K562 (cell line): ENCODE data around the gene CTIF. TPM values are rescaled to one million over a fixed set of nuclear protein-coding genes. Genes with fewer than 3 reads are reported as not detected.

Experiments
- ATAC-seq: fragments of 200-7000 bp; cut with Tn5 transposase; 3 replicates; pipeline ENCODE4 v1.9.1; 2020; ENCODE audit warnings: moderate library complexity
- BruUV-seq: library from RNA; stranded (reverse); fragments of 400-500 nt; replicated peaks from 2 replicates; lab custom pipeline; 2021; lab: Mats Ljungman, UMichigan
- CTCF ChIA-PET: fragments of 300-600 bp; formaldehyde crosslinking; extraction: SDS; loops from one replicate; lab custom pipeline; 2021; ENCODE audit warnings: low intra/inter-chr PET ratio; lab: Yijun Ruan, JAX
- POLR2A ChIA-PET: fragments of 300-600, 350-650 bp; sonication (Branson Sonifier 250); formaldehyde crosslinking; extraction: SDS; loops from one replicate; lab custom pipeline; 2021; ENCODE audit warnings: antibody characterized with exemption, inconsistent platforms; lab: Yijun Ruan, JAX
- DNase-seq, 4 experiments: peaks; one replicate each; pipeline versions ENCODE4 v3.0.0 to v3.0.0-alpha.2; 2011 to 2018; ENCODE audit warnings: low spot score in 3 of 4, mixed read lengths in 3 of 4; ENCODE audit errors: extremely low read depth in 1 of 4
- FAIRE-seq: peaks from 2 replicates; lab custom pipeline; 2011; peaks lifted over from hg19 to GRCh38; lab: Jason Lieb, UNC
- H2AFZ ChIP-seq: 2 replicates; pipeline ENCODE4 v1.6.0; 2011; ENCODE audit warnings: low read depth, low read length, control low read depth, inconsistent platforms
- H3K27ac ChIP-seq: fragments of 200-600 bp; 3 replicates; pipeline ENCODE4 v1.8.0; 2011; ENCODE audit warnings: low read depth, mild to moderate bottlenecking, control low read depth, inconsistent platforms, low read length, moderate library complexity, mixed read lengths; ENCODE audit errors: extremely low read depth
- H3K27me3 ChIP-seq, 2 experiments: fragments of 300-600 bp in 1 of 2; 2 replicates in 1 of 2; 3 replicates in 1 of 2; pipeline versions ENCODE4 v1.6.0 to v1.8.0; 2011; ENCODE audit warnings: inconsistent platforms in 2 of 2, low read length in 2 of 2, mild to moderate bottlenecking in 1 of 2, mixed read lengths in 1 of 2, moderate library complexity in 1 of 2; ENCODE audit not compliant: control insufficient read depth in 2 of 2, insufficient read depth in 2 of 2
- H3K36me3 ChIP-seq: fragments of 300-600 bp; 3 replicates; pipeline ENCODE4 v1.8.0; 2011; ENCODE audit warnings: mild to moderate bottlenecking, low read length, inconsistent platforms; ENCODE audit not compliant: control insufficient read depth, insufficient read depth
- H3K4me1 ChIP-seq, 2 experiments: fragments of 200-600 bp in 1 of 2; replicated peaks in 1 of 2; 2 replicates in 1 of 2; 3 replicates in 1 of 2; pipeline versions ENCODE4 v1.5.1 to v1.8.0; 2011; ENCODE audit warnings: inconsistent platforms in 2 of 2, low read length in 2 of 2, mild to moderate bottlenecking in 1 of 2, mixed read lengths in 1 of 2, moderate library complexity in 1 of 2; ENCODE audit not compliant: control insufficient read depth in 2 of 2, insufficient read depth in 2 of 2
- H3K4me2 ChIP-seq: 2 replicates; pipeline ENCODE4 v1.6.1; 2011; ENCODE audit warnings: low read length, control low read depth, inconsistent platforms, mixed read lengths; ENCODE audit not compliant: insufficient read depth
- H3K4me3 ChIP-seq: fragments of 200-600 bp; sonication (generic), shearing (Covaris generic); 2 replicates; pipeline ENCODE4 v1.5.1; 2016; ENCODE audit warnings: control low read depth, inconsistent platforms
- H3K79me2 ChIP-seq: fragments of 200-600 bp; 3 replicates; pipeline ENCODE4 v1.8.0; 2011; ENCODE audit warnings: low read length, inconsistent platforms; ENCODE audit not compliant: control insufficient read depth, insufficient read depth
- H3K9ac ChIP-seq, 2 experiments: 2 replicates each; pipeline versions ENCODE4 v1.6.0 to v1.6.1; 2011; ENCODE audit warnings: low read depth in 2 of 2, low read length in 2 of 2, control low read depth in 1 of 2, inconsistent platforms in 1 of 2, mild to moderate bottlenecking in 1 of 2, mixed read lengths in 1 of 2; ENCODE audit not compliant: insufficient read depth in 1 of 2
- H3K9me1 ChIP-seq: one replicate; pipeline ENCODE4 v1.6.0; 2011; ENCODE audit warnings: inconsistent platforms, mild to moderate bottlenecking, low read length, moderate library complexity; ENCODE audit not compliant: control insufficient read depth, insufficient read depth
- H3K9me3 ChIP-seq: replicated peaks from 2 replicates; pipeline ENCODE4 v1.5.1; 2011; ENCODE audit warnings: low read depth, low read length, inconsistent platforms; ENCODE audit not compliant: control insufficient read depth, insufficient read depth
- H4K20me1 ChIP-seq: replicated peaks from 2 replicates; pipeline ENCODE4 v1.6.1; 2011; ENCODE audit warnings: low read length, inconsistent platforms, mixed read lengths; ENCODE audit not compliant: control insufficient read depth, insufficient read depth
- ATF6 ChIP-seq: sonication (generic); formaldehyde crosslinking; IDR thresholded peaks from 2 replicates; pipeline ENCODE4 v1.4.0; 2020; ENCODE audit warnings: mild to moderate bottlenecking, missing genetic modification reagents
- EP300 ChIP-seq: IDR thresholded peaks from 2 replicates; pipeline ENCODE4 v1.6.1; 2012; ENCODE audit warnings: low read length, improper control_type of control experiment
- HNRNPL ChIP-seq: fragments of 200-400 bp; formaldehyde crosslinking; IDR thresholded peaks from 2 replicates; pipeline ENCODE4 v1.6.1; 2017; ENCODE audit warnings: low read depth, mild to moderate bottlenecking, low read length
- HSF4 ChIP-seq: fragments of 250-450 bp; sonication (Bioruptor Pico); IDR thresholded peaks from 2 replicates; pipeline ENCODE4 v2.1.2; 2022; ENCODE audit warnings: mild to moderate bottlenecking, moderate library complexity, borderline replicate concordance
- KAT8 ChIP-seq: fragments of 450-650 bp; IDR thresholded peaks from 2 replicates; pipeline ENCODE4 v1.6.1; 2016; ENCODE audit warnings: low read depth, mild to moderate bottlenecking
- PTRF ChIP-seq: fragments of 450-650 bp; IDR thresholded peaks from 2 replicates; pipeline ENCODE4 v1.6.1; 2016; ENCODE audit warnings: mild to moderate bottlenecking, missing genetic modification characterization, missing compliant biosample characterization
- RFX7 ChIP-seq: fragments of 250-450 bp; sonication (Bioruptor Pico); IDR thresholded peaks from 2 replicates; pipeline ENCODE4 v1.5.1; 2021; ENCODE audit warnings: mild to moderate bottlenecking
- SRSF1 ChIP-seq: fragments of 200-400 bp; formaldehyde crosslinking; IDR thresholded peaks from 2 replicates; pipeline ENCODE4 v1.6.1; 2017; ENCODE audit warnings: mild to moderate bottlenecking, low read depth, low read length, moderate library complexity
- TAF7 ChIP-seq: fragments of 450-650 bp; IDR thresholded peaks from 2 replicates; pipeline ENCODE4 v1.6.1; 2016; ENCODE audit warnings: missing genetic modification characterization, missing compliant biosample characterization
- TFAM ChIP-seq: fragments of 250-450 bp; sonication (Bioruptor Pico); conservative IDR thresholded peaks from 2 replicates; pipeline ENCODE4 v1.5.0; 2021; ENCODE audit warnings: mild to moderate bottlenecking, moderate library complexity
- TFE3 ChIP-seq: fragments of 450-650 bp; formaldehyde crosslinking; IDR thresholded peaks from 2 replicates; pipeline ENCODE4 v1.4.0; 2020; ENCODE audit warnings: mild to moderate bottlenecking, mixed read lengths
- TSC22D4 ChIP-seq: fragments of 450-650 bp; IDR thresholded peaks from 2 replicates; pipeline ENCODE4 v1.6.1; 2016; ENCODE audit warnings: missing genetic modification characterization, missing biosample characterization, control low read depth
- U2AF1 ChIP-seq: fragments of 200-400 bp; formaldehyde crosslinking; optimal IDR thresholded peaks from 2 replicates; pipeline ENCODE3; 2017; ENCODE audit warnings: mild to moderate bottlenecking, low read depth, low read length, moderate library complexity
- ZFP91 ChIP-seq: sonication (generic); formaldehyde crosslinking; IDR thresholded peaks from 2 replicates; pipeline ENCODE4 v1.8.0; 2022; ENCODE audit warnings: mild to moderate bottlenecking, missing genetic modification reagents
- ZNF282 ChIP-seq: sonication (generic); formaldehyde crosslinking; IDR thresholded peaks from 2 replicates; pipeline ENCODE4 v1.8.1; 2023; ENCODE audit warnings: missing genetic modification reagents
- ZNF408 ChIP-seq: fragments of 250-450 bp; sonication (Bioruptor Pico); IDR thresholded peaks from 2 replicates; pipeline ENCODE4 v1.4.0; 2020; ENCODE audit warnings: low read depth, mild to moderate bottlenecking, moderate library complexity
- ZNF584 ChIP-seq: fragments of 200-800 bp; sonication (Bioruptor generic); IDR thresholded peaks from 2 replicates; pipeline ENCODE4 v1.6.1; 2016; ENCODE audit warnings: low read depth, mild to moderate bottlenecking, missing genetic modification characterization, missing compliant biosample characterization
- WGBS: fragments of 100-300 bp; shearing (Covaris generic); methylation state at CpG from one replicate; pipeline ENCODE4 v1.1.6; 2016; ENCODE audit warnings: low coverage, mixed read lengths; ENCODE audit not compliant: insufficient coverage; ENCODE audit errors: missing lambda C conversion rate; 5-methylcytosine and 5-hydroxymethylcytosine counted together
- in situ Hi-C: fragments of 300-500 bp; cut with MboI; formaldehyde crosslinking; loops from 4 replicates; pipeline ENCODE4 v1.15.0; 2018; ENCODE audit warnings: inconsistent platforms, mixed read lengths
- intact Hi-C: fragments of 100-400 bp; cut with micrococcal nuclease; formaldehyde crosslinking; loops from 2 replicates; pipeline ENCODE4 v1.14.2; 2022
- polyA plus RNA-seq, 8 experiments: library from polyadenylated mRNA; depleted of rRNA in 4 of 8; stranded (reverse) in 5 of 8; unstranded in 3 of 8; fragments of >200 nt; fragmentation: Nextera tagmentation in 2 of 8; fragmentation: Illumina TruSeq in 1 of 8; extraction: Ambion mirVana in 2 of 8; extraction: Trizol in 1 of 8; gene quantifications; 2 replicates each; pipeline versions ENCODE4 v1.2.1 to v1.2.3, GENCODE V29; 2011 to 2014; ENCODE audit warnings: inconsistent platforms in 1 of 8, missing spikeins in 1 of 8
- total RNA-seq, 7 experiments: library from RNA; depleted of rRNA in 6 of 7; stranded (reverse); fragments of >200 nt in 6 of 7; fragmentation: Illumina TruSeq in 2 of 7; extraction: Trizol in 2 of 7; gene quantifications; 2 replicates each; pipeline versions ENCODE4 v1.2.1 to v1.2.3, GENCODE V29; 2011 to 2021; ENCODE audit warnings: low replicate concordance in 1 of 7

Gene CTIF
- total and polyA plus RNA-seq, 9 of the 15 experiments (the other 6 are each of a cell fraction or from before 2014, with no cell fraction given), result 0.17 to 11.5 (median 2.2) TPM

GRCh38 chr18:48800876-48801727 is 262.3 kb downstream of the CTIF start:
- Histone ChIP-seq H2AFZ (no peak overlapping the region), H3K27me3 (no peaks in the 10 kb centered on the region), H3K79me2 (no peaks in the 10 kb centered on the region), H4K20me1 (no peaks in the 10 kb centered on the region; the same call in 1 of the 2 replicates), H3K27ac (no peak overlapping the region), H3K9me1 (no peaks in the 10 kb centered on the region), H3K4me2 (no peak overlapping the region), H3K9ac (no peak overlapping the region), H3K36me3 (no peaks in the 10 kb centered on the region), H3K4me3 (no peak overlapping the region), H3K9me3 (no peaks in the 10 kb centered on the region), H3K4me1 (peaks cover 8 to 23% of the 10 kb centered on the region in 2 experiments; a peak in 4 of 5 replicates)
- FAIRE-seq, result no peak
- WGBS, result 74% methylated on average over 11 of the region's 14 CpGs
- intact Hi-C loops, result no loop called here
- BruUV-seq, result no TSS peak
- no peak for ATAC-seq
- DNase-seq, result no peak
- in situ Hi-C loops, result no loop called here
- CTCF ChIA-PET, result no interaction called here
- POLR2A ChIA-PET, result interaction anchor here (0.7 kb wide), 1 partner anchor 261 kb away, joined by 3 read pairs; no protein-coding TSS in a partner anchor
- TF ChIP-seq EP300 (no peak), ZNF282 (CRISPR knock-in tag) (no peak), U2AF1 (no peak), TFE3 (CRISPR knock-in tag) (no peak), SRSF1 (no peak), ZNF584 (CRISPR knock-in tag) (no peak), TFAM (no peak), HSF4 (CRISPR knock-in tag) (no peak), TSC22D4 (no peak), RFX7 (CRISPR knock-in tag) (no peak), TAF7 (tag) (no peak), ZNF408 (CRISPR knock-in tag) (no peak), HNRNPL (no peak), ATF6 (CRISPR knock-in tag) (no peak), ZFP91 (no peak), KAT8 (no peak), PTRF (tag) (no peak)
